Left colon (tissue), 2 donors: ENCODE results near the gene HMCN2. TPM values are rescaled to one million over a fixed set of nuclear protein-coding genes. Genes with fewer than 3 reads are reported as not detected.
A peak's percentile ranks its signal among the peaks of the same experiment; 100 is the strongest.

ENCODE experiments used
- ATAC-seq: fragments of 200-7000 bp; cut with Tn5 transposase; one replicate; pipeline ENCODE4 v1.9.1; 2020; ENCODE audit warnings: mild to moderate bottlenecking, moderate library complexity
- DNase-seq, 2 donors: peaks; one replicate each; pipeline ENCODE4 v3.0.0-alpha.2; 2020
- intact Hi-C, 2 donors: fragments of 100-400 bp; cut with DNase I in 1 of 2; cut with micrococcal nuclease in 1 of 2; formaldehyde crosslinking; loops; one replicate each; pipeline versions ENCODE4 v1.11.2 to v1.14.0; 2022; cut with DNase I, micrococcal nuclease
- total RNA-seq, 2 donors: library from RNA; stranded (reverse); fragmentation: NEBNext Ultra II Directional; extraction: Animal tissue kit (Norgen Biotek cat#: 25700); gene quantifications; one replicate each; pipeline ENCODE4 v1.2.1, GENCODE V29; 2021
- donor health status: DM: no; HTN: no; CAD: no.
- donor health status: DM: yes; HTN: yes; CAD: no.

HMCN2 gene
- total RNA-seq, 2 donors from 2014 or later, result 19.1 to 23.3 TPM

DNA sequence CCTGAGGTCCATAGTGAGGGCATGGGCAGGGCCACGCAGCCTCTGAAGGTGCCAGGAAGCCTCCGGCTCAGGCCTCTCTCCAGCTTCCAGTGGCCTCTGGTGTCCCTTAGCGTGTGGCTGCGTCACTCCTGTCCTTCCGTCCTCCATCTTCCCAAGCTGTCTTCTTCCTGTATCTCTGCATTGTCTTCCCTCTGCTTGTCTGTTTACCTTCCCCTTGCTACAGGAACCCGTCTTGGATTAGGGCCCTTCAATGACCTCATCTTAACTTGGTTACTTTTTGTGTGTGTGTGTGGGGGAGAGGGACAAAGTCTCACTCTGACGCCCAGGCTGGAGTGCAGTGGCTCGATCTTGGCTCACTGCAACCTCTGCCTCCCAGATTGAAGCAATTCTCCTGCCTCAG lies 193.6 kb downstream of the HMCN2 start:
- DNase-seq, result no peak
- intact Hi-C loops, result no loop called here
- ATAC-seq, result peak; percentile 29

DNA sequence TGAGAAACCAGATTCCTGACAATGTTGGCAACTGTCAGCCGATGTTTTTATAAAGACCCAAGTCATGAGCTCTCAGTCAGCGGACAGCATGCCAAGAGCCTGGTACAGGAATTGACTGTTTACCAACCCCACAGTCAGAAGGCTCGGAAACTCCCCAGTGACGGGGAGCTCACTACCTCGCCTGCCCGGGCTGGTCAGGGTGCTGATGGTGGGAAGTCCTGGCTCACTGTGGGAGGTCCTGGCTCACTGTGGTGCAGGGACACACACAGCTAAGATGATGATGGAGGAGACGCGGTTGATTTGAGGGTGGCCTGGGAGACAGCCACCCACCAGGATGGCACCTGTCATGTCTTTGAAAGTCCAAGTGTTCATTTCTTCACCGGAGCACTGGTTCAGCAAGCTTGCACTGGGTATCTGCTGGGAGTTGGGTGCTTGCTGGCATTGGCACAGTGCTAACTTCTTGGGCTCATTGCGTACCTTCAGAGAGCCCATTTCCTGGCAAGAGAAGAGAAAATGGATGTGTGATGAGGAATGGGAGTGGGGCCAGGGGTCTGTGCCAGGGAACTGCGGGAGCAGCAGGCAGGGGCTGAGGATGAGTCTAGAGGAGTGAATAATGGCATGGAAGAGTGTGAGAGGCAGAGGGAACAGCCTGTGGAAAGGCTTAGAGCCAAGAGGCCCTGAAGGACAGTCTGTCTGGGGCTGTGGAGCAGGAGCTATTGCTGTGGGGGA lies 194.5 kb downstream of the HMCN2 start:
- intact Hi-C loops, result loop anchor here (5.0 kb wide), 1 partner anchor 222 kb away; no protein-coding TSS in a partner anchor
- ATAC-seq (no peak), DNase-seq (no peak)

DNA sequence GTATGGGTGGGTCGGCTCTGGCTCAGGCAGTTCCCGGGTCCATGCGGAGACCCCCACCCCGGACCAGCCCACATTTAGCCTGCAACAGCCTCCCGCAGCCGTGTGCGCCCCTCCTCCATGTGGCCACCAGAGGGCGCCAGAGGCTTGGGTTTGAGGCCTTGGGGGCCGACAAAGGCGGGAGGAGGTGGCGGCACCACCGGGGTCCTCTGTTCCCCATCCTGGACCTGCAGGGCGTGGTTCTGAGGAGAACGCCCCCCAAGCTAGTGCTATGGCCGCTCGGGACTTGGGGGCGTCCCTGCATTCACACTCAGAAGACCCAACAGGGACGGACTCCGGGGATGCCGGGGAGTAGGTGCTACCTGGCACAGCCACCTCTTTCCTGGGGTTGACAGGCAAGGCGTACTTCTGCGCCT lies 195.7 kb downstream of the HMCN2 start:
- intact Hi-C loops, result loop anchor here (5.0 kb wide), 1 partner anchor 221 kb away; no protein-coding TSS in a partner anchor
- ATAC-seq, result peak; percentile 58
- DNase-seq, result peak in 1 of 2 donors; percentile 73

DNA sequence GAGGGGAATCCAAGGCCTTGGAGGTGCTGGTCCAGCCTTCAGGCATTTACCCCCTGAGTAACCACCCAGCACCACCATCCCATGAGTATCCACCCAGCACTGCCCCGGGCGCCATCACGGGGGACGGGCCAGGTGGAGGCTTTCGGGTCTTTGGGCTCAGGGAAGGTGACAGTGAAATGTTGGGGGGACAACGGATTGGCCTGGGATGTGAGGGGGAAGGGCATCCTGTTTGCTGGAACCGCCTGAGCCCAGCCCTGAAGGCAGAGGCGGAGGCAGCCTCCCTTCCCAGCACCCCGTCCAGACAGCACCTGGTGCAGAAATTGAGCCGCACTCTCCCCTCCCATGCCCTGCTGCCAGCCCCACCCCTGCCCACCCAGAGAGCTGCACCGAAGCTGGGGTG lies 196.2 kb downstream of the HMCN2 start:
- intact Hi-C loops, result loop anchor here (5.0 kb wide), 1 partner anchor 221 kb away; no protein-coding TSS in a partner anchor
- DNase-seq (no peak), ATAC-seq (no peak)

DNA sequence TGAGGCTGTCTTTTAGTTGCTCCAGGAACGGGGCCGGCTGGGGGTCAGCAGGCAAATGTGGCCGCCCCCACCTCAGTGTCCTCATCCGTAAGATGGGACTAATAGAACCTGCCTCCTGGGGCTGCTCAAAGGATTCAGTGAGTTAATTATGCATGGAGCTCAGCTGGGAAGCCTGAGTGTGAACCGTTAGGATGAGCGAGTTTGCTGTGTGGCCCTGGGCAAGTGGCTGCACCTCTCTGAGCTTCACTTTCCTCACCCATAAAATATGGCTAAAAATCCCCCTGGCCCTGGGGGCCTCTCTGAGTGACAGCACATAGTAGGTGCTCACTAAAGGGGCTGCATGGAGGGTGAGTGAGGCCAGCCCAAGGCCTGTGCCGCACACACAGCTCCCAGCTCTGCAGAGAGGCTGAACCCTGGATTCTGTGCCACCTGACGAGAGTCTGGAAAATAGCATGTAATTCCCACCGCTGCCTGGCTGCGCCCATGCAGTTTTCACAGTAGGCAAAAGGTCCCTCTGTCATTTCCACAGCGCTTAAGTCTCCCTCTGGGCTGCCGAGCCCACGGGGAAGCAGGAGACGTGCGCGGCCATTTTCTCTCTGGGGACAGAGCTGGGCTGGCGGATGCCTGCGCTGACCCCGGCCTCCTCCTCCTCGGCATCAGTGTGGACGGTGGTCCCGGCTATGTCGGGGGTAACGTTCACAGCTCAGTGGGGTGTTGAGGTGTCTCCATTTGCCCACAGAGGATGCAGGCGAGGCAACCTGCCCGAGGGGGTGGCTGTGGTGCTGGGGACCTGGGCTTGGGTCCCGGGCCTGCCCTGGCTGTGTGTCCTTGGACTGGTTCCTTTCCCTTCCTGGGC lies 197.4 kb downstream of the HMCN2 start:
- DNase-seq (no peak), ATAC-seq (no peak)
- intact Hi-C loops, result loop anchor here (5.0 kb wide), 1 partner anchor 219 kb away; no protein-coding TSS in a partner anchor

DNA sequence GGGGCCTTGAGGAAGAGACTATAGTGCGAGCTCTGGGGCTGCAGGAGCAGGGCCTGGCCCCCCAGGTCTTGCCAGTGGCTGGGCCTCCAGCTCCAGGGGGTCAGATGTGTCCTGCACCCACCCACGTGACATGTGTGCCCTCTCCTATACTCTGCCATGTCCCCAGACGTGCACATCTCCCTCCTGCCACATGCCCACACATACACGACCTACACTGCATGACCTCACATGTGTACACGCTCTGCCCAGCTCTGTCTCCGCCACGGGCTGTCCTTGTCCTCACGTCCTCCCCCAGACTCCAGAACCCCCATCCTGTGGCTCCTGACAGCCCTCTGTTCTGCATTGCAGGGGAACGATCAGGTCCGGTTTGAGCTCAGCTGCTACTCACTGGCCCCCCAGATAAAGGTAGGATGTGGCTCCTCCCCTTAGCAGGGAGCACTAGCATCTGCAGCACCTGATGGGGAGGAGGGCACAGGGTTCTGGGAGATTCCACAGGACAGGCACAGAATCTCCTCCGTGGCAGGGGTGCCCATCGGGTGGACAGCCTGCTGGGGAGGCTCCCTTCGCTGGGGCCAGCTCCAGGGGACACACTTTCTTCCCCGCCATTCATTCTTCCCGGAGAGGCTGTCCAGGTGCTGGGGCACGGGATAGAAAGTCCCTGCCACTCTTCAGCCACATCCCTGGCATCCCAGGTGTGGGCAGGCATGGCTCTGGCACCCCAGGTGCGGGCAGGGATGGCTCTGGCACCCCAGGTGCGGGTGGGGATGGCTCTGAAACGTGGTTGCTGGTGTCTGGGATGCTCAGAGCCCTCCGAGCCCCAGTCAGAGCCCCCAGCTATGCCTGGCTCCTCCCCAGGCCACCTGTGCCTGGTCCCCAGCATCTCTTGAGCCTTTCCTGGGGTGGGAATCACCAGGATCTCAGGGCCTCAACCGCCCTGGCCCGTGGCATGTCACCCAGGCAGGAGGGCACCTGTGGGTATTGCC lies 198.5 kb downstream of the HMCN2 start:
- no peak for ATAC-seq
- intact Hi-C loops, result loop anchor here (5.0 kb wide), 1 partner anchor 218 kb away; no protein-coding TSS in a partner anchor
- DNase-seq, result no peak

DNA sequence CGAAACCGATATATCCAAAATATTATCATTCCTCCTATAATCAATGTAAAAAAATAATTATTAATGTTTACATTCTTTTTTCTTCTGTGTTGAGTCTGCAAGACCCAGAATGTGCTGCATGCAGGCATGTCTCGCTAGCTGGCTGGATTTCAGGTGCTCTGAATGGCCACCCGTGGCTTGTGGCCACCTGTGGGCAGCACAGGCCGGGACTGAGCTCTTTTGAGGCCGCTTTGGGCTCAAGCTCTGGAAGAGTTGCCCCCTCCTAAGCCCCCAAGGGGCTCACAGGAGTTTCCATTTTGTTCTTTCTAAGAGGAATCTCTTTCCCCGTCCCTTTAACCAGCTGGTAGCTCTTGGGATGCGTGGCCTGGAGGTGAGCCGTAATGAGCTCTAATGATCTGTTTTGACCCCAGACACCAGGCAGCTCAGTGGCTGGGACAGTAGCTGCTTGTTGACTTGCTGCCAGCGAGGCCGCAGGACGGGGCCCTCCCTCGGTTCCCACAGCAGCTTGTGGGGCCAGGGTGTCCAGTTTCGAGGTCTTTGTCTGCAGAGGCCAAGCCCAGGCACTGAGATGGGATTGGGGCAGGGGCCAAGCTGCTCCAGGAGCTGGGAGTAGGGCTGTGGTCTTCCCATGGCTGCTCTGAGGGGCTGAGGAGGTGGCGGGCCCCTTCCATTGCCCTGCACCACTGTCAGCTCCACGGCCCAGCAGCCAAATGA lies 200.0 kb downstream of the HMCN2 start:
- DNase-seq (no peak), ATAC-seq (no peak)
- intact Hi-C loops, result no loop called here

DNA sequence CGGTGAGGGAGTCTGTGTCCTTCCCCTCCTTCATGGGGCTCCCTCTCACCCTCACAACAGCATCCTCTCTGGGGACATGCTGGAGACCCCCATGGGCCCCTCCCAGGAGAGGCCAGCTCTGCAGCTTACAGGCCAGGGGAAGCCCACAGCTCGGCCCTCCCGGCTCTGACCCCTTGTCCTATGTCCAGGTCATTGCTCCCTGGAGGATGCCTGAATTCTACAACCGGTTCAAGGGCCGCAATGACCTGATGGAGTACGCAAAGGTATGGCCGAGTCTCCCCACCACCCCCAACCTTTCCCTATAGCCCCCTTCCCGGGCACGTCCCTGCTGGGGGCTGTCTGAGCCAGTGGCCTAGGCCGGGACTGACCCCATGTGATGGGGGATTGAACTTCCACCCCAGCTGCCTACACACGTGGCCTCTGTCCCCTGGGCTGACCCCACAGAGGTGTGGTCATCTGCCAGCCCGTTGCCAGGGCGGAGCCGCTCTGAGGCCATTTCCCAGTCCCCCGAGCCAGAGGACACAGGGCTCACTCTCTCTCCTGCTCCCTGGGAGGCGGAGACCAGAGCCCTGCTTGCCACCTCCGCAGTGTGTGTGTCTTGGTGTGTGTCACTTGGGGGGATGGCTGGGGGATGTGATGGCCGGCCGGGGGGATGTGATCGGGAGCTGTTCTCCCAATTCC lies 201.1 kb downstream of the HMCN2 start:
- DNase-seq (no peak), ATAC-seq (peak; percentile 21)

DNA sequence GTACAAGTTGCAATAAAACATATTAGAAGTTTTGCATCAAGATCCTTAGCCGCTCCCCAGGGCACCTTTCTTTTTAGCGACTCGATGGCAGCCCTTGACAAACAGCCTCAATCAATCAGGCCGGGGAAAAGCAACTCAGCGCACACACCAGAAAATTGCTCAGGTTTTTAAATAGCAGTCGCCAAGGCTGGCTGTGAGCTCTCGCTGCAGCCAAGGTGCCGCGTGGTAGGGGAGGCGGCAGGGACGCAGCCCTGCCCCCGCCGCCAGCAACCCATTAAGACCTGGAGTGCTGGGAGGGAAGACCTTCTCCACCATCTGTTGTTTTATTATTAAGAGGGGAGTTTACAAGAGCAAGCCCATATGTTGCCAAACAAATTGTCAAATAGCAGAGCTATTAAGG lies 201.8 kb downstream of the HMCN2 start:
- intact Hi-C loops, result no loop called here
- ATAC-seq, result no peak
- no peak for DNase-seq

More for the DNA sequence above, 201.1 kb downstream of the HMCN2 start:
- intact Hi-C loops, result no loop called here

DNA sequence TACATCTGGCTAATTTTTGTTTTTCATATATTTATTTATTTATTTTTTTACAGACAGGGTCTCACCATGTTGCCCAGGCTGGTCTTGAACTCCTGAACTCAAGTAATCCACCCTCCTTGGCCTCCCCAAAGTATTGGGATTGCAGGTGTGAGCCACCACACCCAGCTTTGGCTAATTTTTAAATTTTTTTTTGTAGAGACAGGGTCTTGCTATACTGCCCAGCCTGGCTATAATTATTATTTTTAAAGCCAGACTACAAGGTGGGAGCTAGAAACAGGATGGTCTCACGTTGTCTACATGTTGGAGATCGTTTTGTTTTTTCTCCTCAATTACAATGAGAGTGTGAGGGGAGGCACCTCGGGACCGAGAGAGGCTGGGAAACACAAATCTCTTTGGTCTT lies 203.0 kb downstream of the HMCN2 start:
- no peak for ATAC-seq
- intact Hi-C loops, result no loop called here
- no peak for DNase-seq

DNA sequence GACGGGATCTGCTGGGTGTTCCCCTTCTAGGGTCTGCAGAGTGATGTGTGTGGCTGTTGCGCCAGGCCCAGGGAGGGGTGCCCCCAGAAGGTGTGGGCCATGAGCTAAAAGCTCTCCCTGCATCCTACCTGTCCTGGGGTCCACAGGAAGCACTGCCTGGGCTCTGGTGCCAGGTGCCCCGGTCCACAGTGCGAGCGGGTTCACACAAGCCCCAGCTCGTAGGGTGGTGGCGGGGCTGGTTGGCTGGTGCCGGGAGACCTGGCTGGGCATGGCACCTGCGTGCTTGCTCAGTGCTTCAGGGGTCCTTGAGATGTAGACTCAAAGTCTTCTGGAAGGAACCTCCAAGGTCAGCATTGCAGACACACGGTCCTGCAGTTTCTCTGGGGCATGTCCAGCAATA lies 204.7 kb downstream of the HMCN2 start:
- no peak for DNase-seq
- intact Hi-C loops, result no loop called here
- no peak for ATAC-seq

DNA sequence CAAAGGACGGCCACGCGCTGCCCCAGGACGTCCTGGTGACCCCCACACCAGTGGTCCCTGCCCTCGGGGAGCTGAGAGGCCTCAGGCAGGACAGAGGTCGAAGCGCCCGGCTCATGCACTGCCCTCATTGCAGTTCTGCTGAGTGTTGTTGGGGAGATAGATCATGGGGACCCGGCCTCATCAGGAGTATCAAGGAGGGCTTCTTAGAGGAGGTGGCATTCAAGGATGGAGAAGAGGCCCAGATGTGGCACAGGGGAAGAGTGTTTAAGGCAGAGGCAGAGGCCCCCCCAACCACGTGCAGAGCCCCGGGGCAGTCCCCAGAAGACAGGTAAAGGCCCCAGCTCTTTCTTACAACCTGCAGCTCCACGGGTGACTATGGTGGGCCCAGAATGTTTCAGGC lies 205.4 kb downstream of the HMCN2 start:
- ATAC-seq (no peak), DNase-seq (no peak)
- intact Hi-C loops, result no loop called here

DNA sequence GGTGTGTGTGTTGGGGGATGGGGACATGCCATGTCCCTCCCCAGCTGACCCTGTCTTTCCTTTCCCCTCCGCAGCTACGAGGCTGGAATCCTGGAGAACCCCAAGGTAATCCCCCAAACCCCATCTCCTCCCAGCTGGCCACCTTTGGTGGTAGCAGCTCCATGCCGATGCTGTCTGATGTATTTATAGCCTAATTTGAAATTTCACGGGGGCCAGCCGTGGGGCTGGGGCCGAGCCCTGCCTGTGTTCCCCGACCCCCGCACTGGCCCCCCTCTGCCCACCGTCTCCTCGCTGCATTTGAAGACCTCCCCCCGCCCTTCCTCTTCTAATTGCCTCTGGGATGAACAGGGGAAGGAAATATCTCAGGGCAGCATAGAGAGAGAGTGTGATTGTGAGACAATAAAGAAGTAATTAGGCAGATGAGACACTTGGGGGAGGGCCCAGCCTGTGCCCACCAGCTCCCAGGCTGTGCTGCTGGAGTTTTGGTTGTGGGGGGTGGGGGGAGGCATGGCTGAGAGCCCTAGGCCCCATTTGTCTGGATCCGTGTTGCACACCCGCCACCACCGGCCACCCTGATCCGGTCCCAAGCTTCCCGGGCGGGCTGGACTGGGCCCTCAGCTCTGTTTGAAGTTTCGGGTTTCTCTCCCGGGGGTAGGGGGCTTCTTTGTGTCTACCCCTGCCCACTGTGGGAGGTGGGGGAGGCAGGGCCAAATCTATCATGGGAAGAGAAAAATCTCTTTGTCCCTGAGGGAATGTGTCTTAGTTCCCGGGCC lies 206.0 kb downstream of the HMCN2 start:
- ATAC-seq, result no peak
- intact Hi-C loops, result no loop called here
- DNase-seq, result no peak

DNA sequence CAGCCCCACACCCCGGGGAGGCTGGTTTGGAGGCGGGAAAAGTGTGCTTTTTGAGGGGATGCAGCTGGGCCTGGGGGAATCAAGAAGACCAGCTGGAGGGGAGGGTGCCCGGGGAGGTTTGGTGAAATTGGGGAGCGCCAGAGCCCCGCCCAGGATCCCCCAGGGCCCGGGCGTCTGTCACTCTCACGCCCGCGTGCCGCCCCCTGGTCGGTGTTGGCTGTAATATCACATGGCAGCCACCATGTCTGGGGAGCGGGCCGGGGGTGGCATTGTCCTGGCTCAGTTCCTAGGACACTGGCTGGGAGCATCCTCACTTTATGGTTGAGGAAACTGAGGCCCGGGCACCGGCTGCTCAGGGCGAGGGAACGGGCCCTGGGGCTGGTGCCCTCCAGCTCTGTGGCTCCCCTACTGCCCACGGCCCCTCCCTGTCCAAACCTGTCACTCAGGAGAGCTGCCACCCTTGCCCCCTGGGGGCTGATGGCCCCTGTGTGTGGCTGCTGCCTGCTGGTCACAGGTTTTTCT lies 206.7 kb downstream of the HMCN2 start:
- DNase-seq, result no peak
- ATAC-seq, result no peak
- intact Hi-C loops, result no loop called here

DNA sequence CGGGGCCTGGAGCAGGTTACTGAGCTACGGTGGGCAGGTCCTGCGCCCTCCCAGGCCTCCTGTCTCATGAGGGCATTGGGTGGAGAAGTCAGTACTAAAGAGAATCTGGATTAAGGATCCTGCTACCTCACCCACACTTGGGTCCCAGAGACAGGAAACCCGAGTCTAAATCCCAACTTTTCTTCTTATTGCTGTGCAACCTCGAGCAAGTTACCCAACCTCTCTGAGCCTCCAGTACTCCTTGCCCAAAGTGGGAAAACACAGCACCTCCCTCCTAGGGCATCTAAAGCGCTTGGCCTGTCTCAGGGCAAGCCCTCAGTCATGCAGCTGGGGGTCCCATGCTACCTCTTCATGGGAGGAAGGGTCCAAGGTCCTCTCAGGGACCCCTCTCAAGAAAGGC lies 207.4 kb downstream of the HMCN2 start:
- no peak for ATAC-seq
- DNase-seq, result no peak
- intact Hi-C loops, result no loop called here

DNA sequence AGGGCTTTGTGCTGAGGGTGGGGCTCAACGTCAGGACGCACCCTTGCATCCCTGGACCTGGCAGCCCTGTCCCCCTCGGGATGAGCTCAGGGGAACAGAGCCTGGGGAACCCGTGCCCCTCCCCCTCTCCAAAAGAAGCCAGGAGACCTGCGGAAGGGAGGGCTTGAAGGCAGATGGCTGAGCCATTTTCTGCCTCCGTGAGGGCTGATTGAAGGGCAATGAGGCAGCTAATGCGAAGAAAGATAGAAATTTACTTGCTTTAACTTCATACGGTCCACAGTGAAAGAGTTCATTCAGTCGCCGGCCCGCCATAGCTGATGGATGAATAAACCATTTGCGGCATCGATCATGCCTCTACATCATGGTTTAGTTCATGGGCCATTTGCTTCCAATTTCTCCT lies 208.0 kb downstream of the HMCN2 start:
- no peak for ATAC-seq
- no peak for DNase-seq
- intact Hi-C loops, result no loop called here

DNA sequence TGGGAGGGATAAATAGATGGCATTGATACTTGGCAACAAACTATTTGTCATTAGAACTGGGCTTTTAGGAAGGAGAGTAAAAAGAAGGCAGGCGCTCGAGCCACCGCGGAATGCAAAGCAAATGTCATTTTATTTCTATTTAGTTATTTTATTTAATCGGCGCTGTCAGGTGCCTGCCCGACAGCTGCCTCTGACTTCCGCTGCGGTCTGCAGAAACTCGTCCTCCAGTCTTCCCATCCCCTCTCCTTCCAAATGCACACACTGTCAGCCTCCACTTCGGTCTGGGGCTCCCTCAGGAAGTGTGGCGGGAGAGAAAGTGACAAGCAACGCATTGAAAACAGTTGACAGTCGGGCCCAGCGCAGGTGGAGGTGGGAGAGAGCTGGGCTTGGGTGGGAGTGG lies 208.5 kb downstream of the HMCN2 start:
- no peak for ATAC-seq
- no peak for DNase-seq
- intact Hi-C loops, result no loop called here
